Measurements from ENCODE around the gene CDH24. TPM values are rescaled to one million over a fixed set of nuclear protein-coding genes. Genes with fewer than 3 reads are reported as not detected.

CDH24 gene
- total RNA-seq, 1 experiment from 2014 or later, result 9.0 TPM

- intact Hi-C loops (cut with micrococcal nuclease; ENCODE audit: unreplicated experiment), result no loop called here
- in situ Hi-C loops (cut with HindIII; ENCODE audit: low pct_unique_long_range_greater_than_20kb, low sequenced_read_pairs), result no loop called here
- TF ChIP-seq, protein P1, sequence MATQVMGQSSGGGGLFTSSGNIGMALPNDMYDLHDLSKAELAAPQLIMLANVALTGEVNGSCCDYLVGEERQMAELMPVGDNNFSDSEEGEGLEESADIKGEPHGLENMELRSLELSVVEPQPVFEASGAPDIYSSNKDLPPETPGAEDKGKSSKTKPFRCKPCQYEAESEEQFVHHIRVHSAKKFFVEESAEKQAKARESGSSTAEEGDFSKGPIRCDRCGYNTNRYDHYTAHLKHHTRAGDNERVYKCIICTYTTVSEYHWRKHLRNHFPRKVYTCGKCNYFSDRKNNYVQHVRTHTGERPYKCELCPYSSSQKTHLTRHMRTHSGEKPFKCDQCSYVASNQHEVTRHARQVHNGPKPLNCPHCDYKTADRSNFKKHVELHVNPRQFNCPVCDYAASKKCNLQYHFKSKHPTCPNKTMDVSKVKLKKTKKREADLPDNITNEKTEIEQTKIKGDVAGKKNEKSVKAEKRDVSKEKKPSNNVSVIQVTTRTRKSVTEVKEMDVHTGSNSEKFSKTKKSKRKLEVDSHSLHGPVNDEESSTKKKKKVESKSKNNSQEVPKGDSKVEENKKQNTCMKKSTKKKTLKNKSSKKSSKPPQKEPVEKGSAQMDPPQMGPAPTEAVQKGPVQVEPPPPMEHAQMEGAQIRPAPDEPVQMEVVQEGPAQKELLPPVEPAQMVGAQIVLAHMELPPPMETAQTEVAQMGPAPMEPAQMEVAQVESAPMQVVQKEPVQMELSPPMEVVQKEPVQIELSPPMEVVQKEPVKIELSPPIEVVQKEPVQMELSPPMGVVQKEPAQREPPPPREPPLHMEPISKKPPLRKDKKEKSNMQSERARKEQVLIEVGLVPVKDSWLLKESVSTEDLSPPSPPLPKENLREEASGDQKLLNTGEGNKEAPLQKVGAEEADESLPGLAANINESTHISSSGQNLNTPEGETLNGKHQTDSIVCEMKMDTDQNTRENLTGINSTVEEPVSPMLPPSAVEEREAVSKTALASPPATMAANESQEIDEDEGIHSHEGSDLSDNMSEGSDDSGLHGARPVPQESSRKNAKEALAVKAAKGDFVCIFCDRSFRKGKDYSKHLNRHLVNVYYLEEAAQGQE (IDR thresholded peaks at IDR 0.05; ENCODE audit: insufficient read depth in 1 of 2, low read depth in 2 of 2, low read length in 1 of 2), result no peak
- TF ChIP-seq TCF7L2 (IDR thresholded peaks at IDR 0.05; ENCODE audit: low read depth, low read length) (no peak), POLR2AphosphoS5 (IDR thresholded peaks at IDR 0.05; ENCODE audit: low read depth, low read length) (no peak), SIN3A (IDR thresholded peaks at IDR 0.05; ENCODE audit: borderline replicate concordance, insufficient read depth, low read depth, low read length) (no peak), CTCF (IDR thresholded peaks at IDR 0.05) (no peak)
- no peak overlapping the region for H3K4me3 ChIP-seq (ENCODE audit: low read depth in 2 of 2, low read length in 2 of 2)
- POLR2A ChIA-PET, result no interaction called here
- H3K36me3 ChIP-seq (ENCODE audit: control insufficient read depth, insufficient read depth, low read length), result no peaks in the 10 kb centered on the region
- no TSS peak for BruUV-seq (replicated peaks)
- CTCF ChIA-PET, result interaction anchor here (0.6 kb wide), 1 partner anchor 34 kb away, joined by 3 read pairs; no protein-coding TSS in a partner anchor
- no peak for ATAC-seq
- no peak overlapping the region for H3K27ac ChIP-seq (ENCODE audit: low read length)
- H3K27me3 ChIP-seq (ENCODE audit: control insufficient read depth, insufficient read depth, low read length), result no peaks in the 10 kb centered on the region
- H3K4me1 ChIP-seq (ENCODE audit: control insufficient read depth, insufficient read depth, low read length), result no peaks in the 10 kb centered on the region
- H3K9me3 ChIP-seq (ENCODE audit: control insufficient read depth, insufficient read depth, low read depth, low read length), result no peaks in the 10 kb centered on the region
- no peak for DNase-seq (ENCODE audit: low read depth, low spot score)
These were observed 45.5 kb upstream of the CDH24 start for GRCh38 chr14:23102801-23103200.

- BruUV-seq (replicated peaks), result no TSS peak
- in situ Hi-C loops (cut with HindIII; ENCODE audit: low pct_unique_long_range_greater_than_20kb, low sequenced_read_pairs), result no loop called here
These were observed 44.8 kb upstream of the CDH24 start for GRCh38 chr14:23101986-23102625.

More at GRCh38 chr14:23101986-23102625, 44.8 kb upstream of the CDH24 start:
- Histone ChIP-seq H3K9me3 (ENCODE audit: control insufficient read depth, insufficient read depth, low read depth, low read length) (no peaks in the 10 kb centered on the region), H3K4me1 (ENCODE audit: control insufficient read depth, insufficient read depth, low read length) (peaks cover 4% of the 10 kb centered on the region; the same call in 1 of the 2 replicates), H3K27me3 (ENCODE audit: control insufficient read depth, insufficient read depth, low read length) (no peaks in the 10 kb centered on the region), H3K36me3 (ENCODE audit: control insufficient read depth, insufficient read depth, low read length) (no peaks in the 10 kb centered on the region), H3K4me3 (ENCODE audit: low read depth in 2 of 2, low read length in 2 of 2) (no peak overlapping the region), H3K27ac (ENCODE audit: low read length) (no peak overlapping the region)
- ChIA-PET POLR2A (no interaction called here), CTCF (interaction anchor here (0.6 kb wide), 1 partner anchor 34 kb away, joined by 3 read pairs; no protein-coding TSS in a partner anchor)
- intact Hi-C loops (cut with micrococcal nuclease; ENCODE audit: unreplicated experiment), result no loop called here
- no peak for ATAC-seq
- DNase-seq (ENCODE audit: low read depth, low spot score), result no peak
- no peak for TF ChIP-seq TCF7L2 (IDR thresholded peaks at IDR 0.05; ENCODE audit: low read depth, low read length)
- TF ChIP-seq CTCF (IDR thresholded peaks at IDR 0.05), result no peak
